GM18868 (cell line): ENCODE results near the gene BUB1B.
"Not testable (repeated sequence)": the region's sequence is repeated elsewhere in the genome, so short reads cannot be mapped to it uniquely, and the experiment has no call there.

ENCODE experiments used
- ATAC-seq: cut with Tn5 transposase; IDR thresholded peaks from one replicate; pipeline ENCODE4 v1.9.1; 2021; ENCODE audit warnings: mild to moderate bottlenecking, moderate library complexity; ENCODE audit not compliant: unreplicated experiment

The BUB1B gene

DNA sequence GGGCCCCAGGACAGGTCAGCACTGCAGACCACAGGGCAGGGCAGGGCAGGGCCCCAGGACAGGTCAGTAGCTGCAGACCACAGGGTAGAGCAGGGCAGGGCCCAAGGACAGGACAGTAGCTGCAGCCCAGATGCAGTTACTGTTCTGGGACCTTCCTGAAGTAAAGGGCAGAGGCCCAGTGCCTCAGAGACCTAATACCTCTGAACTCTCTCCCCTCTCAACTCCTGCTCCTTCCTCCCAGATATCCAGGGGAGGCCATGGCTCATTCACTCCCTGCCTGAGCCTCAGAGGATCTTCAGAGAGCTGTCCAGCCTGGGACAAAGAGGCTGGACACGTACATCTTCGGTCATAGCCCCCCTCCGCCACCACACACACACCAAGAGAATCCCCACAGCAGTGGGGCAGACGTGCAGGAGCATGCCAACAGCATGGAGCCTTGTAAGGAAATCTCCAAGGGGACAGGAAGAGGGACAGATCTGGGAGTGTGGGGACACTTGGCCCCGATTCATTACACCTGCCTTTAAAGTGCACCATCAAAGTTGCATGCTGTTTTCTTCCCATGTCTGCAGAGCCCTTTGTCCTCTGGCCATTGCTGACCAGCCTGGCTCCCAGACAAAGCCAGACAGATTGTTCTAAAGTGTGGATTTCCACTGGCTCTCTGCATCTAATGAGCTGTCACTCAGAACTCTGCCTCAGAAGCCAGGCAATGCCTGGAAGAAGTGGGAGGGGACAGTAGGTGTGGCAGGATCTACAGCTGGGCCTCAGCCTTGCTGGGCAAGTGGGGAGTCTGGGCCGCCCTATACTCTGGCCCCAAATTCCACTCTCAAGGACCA is 24.2 kb upstream of the BUB1B start:
- ATAC-seq = no peak

- no peak for ATAC-seq
Measured at GRCh38 chr15:40137303-40138200, 23.3 kb upstream of the BUB1B start.

DNA sequence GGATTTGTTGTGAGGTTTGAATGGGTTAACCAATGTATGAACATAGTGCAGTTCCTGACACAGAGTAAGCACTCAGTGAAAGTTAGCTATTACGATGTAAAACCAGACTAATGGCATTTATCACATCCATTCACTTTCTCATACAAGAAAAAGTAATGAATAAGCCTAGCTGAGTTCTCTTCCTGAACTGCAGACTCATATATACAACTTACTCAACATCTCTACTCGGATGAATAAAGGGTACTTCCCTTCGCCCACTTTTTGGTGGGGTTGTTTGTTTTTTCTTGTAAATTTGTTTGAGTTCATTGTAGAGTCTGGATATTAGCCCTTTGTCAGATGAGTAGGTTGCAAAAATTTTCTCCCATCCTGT is 22.7 kb upstream of the BUB1B start:
- ATAC-seq = not testable (repeated sequence)

DNA sequence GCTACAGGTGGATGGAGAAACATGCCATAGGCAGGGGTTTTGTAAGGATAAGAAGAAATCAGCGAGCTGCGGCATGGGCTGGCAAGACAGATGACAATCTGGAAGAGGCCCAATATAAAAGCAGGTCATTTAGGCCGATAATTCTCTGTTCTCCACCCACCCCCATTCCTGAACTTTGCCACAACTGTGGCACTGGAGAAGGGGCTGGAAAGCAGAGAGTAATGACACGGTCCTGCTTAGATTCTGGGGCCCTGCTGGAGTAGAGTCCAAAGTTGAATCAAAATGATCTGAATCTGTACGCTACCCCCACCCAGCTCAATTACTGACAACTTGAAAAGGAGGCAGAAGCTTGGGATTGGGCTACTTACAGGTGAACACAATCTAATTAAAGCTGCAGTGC is 18.4 kb upstream of the BUB1B start:
- no peak for ATAC-seq

- no peak for ATAC-seq
Measured at GRCh38 chr15:40146037-40146436, 14.8 kb upstream of the BUB1B start.

DNA sequence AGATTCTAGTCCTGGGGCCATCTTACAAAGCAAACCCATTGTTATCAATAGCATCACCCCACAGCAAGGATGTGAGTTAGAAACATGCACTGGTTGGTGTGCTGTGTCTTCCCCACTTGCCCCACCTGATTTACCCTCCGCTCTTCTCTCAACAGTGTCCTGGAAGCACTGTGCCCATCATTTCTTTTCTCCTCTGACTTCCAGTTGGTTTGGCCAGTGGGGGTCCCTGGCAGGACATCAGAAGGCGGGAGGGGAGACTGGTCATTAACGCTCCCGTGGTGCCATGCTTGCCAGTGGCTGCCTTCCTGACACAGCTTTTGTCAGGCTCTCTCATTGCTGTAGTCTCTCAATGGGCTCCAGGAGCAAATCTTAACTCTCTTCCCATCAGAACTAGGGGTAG is 11.5 kb upstream of the BUB1B start:
- no peak for ATAC-seq

DNA sequence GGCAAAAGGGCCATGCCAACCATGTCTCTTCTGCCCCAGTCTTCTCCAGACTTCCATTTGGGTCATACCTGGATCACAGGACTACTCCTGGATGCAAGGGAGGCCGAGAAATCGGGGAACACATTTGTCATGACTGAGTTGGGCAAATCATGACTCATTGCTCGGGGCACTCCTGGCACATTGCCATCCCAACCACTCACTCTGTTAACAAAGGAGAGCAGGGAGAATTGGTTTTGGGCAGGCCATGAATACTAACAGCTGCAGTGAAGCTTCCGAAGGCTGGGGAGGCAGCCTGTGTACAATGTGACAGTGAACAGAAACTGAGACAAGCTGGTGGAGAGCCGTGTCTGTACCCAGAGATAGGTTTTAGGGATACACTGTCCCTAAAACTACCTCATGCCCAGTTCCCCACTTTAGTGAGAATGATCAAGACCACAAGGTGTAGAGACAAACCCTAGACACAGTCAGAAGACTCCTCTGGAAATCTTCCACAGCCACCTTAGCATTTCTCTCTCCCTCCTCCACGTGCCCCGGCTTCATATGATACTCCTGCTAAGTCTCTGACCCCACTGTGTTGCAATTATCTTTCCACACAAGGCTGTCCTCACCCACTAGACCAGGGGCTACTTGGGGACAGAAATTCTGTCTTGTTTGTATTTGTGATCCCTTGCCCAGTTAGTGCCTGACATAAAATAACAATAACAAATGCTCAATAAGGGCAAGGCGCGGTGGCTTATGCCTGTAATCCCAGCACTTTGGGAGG is 10.5 kb upstream of the BUB1B start:
- ATAC-seq = no peak

DNA sequence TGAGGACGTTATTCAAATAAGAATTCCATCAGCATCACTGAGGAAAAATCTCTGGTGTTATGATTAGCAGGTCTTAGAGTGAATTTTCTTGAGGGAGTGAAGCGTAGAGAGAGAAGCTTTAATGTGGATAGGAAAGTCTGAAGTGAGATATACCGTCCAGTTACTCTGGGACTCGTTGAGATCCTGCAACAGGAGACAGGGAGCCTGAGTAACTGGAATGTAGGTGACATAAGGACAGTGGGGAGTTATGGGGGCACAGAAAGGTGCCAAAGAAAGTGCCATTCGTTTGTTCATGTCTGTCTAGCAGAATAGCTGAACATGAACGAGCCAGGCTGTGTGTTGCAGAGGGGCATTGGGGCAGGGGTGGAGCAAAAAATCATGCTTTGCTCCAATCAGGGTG is 9.4 kb upstream of the BUB1B start:
- no peak for ATAC-seq

DNA sequence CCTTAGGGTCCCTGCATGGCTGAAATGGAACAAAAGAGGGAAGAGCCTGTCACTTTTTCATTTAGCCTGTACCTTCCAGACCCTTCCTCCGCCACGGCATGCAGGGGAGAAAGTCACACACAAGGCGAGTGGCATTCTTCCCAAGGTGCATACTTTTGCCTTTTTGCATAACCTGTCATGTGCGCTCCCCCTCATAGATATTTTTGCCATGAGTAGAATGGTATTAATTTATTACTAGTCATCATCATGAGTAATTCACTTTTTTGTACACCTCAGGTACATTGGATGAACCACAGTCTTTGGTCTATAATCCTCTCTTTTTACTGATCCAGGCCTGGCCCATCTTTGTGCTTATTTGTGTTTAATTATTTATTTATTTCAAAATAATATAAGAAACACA is 8.9 kb upstream of the BUB1B start:
- no peak for ATAC-seq

DNA sequence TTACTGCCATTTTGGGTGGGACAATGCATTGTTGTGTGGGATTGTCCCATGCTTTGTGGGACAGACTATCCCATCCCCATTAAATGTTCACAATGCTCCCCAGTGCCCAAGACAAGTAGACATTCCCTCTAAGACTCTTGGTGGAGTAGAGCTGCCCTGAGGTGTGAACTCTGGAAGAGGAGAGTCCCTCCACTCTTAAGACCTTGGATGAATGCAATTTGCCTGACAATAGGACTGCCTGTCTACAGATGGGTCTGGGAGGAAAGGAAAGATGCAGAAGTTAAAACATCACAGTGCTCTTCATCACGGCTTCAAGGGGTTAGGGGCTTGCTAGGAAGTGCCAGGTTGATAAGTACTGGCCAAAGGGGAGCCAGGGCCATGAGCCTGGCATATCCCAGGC is 6.0 kb upstream of the BUB1B start:
- not testable (repeated sequence) for ATAC-seq

- ATAC-seq = peak; percentile 45
Measured at GRCh38 chr15:40155270-40155910, 5.5 kb upstream of the BUB1B start.

- no peak for ATAC-seq
Measured at GRCh38 chr15:40157778-40158447, 3.0 kb upstream of the BUB1B start.

- no peak for ATAC-seq
Measured at GRCh38 chr15:40160021-40160420, 848 bp upstream of the BUB1B start.

DNA sequence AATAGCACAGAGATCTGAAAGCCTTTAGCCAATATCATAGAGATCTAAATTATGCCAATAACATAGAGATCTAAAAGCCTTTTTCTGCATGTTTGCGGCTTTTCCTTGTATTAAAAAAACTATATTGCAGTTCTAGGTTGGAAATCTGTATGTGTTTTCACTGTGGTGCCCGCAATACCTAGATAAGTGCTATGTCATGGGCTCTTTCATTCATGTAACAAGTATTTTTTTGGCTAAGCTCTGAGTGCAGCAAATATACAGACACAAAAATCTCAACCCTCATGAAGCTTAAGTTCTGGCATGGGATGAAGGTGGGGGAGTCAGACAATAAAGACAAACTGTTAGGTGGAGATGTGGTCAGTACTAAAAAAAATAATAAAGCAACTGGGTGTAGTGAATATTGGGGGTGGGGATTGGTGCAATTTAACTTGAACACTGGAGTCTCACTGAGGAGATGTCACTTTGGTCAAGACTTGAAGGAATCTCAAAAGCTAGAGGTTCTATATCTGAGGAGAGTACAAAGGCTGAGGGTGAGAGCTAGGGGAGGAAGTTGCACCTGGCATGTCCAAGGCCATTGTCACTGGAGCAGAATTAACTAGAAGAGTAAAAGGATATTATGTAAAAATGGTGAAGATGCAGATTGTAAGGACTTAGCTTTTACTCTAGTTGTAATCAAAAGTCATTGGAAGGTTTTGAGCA is 973 bp downstream of the BUB1B start:
- no peak for ATAC-seq

DNA sequence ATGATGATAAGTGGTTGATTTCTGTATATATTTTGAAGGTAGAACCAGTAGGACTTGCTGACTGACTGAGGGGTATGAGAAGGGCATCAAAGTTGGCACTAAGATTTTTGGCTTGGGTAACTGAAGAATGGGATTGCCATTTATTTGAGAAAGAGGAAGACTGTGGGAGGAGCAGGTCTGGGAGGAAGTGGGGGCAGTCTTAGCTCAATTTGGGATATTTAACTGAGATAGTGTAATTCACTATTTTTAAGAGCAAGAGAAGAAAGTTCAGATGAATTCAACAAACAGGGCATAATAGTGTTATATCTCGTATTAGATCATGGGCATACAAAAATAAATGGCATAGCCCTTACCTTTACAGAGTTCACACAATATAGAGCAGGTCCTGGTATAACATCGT is 1.7 kb downstream of the BUB1B start:
- no peak for ATAC-seq

- ATAC-seq = peak; percentile 41
Measured at GRCh38 chr15:40163657-40164416, 3.0 kb downstream of the BUB1B start.

DNA sequence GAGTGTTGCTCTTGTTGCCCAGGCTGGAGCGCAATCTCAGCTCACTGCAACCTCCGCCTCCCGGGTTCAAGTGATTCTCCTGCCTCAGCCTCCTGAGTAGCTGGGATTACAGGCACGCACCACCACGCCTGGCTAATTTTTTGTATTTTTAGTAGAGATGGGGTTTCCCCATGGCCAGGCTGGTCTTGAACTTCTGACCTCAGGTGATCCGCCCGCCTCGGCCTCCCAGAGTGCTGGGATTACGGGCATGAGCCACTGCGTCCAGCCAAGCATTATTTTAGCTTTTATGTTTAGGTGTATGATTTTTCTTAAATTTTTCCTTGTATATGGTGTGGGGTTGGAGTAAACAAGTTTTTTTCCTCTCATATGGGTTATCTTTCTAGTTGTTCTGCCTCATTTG is 6.5 kb downstream of the BUB1B start:
- ATAC-seq = not testable (repeated sequence)

- ATAC-seq = no peak
Measured at GRCh38 chr15:40175160-40175559, 14.3 kb downstream of the BUB1B start.
